GM12864 (cell line): ENCODE measurements around the gene PIF1.

Experiments
- DNase-seq: peaks from one replicate; pipeline ENCODE4 v3.0.0-alpha.2; 2011; ENCODE audit warnings: low read depth
- H3K4me3 ChIP-seq: 2 replicates; pipeline ENCODE4 v1.5.1; 2011; ENCODE audit warnings: mild to moderate bottlenecking, low read depth, low read length, control low read depth
- TF ChIP-seq, protein P1 (sequence below): IDR thresholded peaks from 2 replicates; pipeline ENCODE4 v1.5.1; 2011; ENCODE audit warnings: low read depth, mild to moderate bottlenecking, moderate library complexity, low read length, control low read depth, inconsistent platforms; ENCODE audit errors: missing control alignments

The PIF1 gene

DNA sequence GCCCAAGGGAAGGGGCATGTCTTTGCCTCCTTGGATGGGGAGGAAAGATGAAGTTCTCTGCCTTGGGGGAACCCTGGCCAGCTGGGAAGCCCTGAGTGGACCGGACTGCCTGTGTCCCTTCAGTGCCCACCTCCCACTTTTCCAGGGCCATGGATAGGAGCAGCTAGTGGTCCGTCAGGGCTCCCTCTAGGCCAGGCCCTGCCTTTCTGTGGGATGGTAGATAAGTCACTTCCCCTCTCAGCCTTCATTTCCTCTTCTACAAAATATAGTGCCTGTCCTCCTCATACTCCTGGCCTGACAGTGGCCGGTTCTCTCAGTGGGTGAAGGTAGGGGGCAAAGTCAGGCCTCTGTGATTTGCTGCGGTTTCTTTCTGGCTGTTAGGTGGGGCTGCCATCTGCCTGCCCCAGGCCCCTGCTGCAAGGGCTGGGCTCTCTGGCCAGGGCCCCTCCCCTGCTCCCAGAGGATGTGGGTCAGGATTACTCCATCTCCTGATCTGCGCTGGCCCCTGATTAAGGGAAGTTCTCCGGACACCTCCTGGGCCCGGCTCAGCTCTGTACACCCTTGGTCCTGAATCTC, 17.6 kb upstream of the PIF1 start:
- H3K4me3 ChIP-seq: peak overlapping the region; percentile 79
- no peak for DNase-seq
- TF ChIP-seq, protein P1, sequence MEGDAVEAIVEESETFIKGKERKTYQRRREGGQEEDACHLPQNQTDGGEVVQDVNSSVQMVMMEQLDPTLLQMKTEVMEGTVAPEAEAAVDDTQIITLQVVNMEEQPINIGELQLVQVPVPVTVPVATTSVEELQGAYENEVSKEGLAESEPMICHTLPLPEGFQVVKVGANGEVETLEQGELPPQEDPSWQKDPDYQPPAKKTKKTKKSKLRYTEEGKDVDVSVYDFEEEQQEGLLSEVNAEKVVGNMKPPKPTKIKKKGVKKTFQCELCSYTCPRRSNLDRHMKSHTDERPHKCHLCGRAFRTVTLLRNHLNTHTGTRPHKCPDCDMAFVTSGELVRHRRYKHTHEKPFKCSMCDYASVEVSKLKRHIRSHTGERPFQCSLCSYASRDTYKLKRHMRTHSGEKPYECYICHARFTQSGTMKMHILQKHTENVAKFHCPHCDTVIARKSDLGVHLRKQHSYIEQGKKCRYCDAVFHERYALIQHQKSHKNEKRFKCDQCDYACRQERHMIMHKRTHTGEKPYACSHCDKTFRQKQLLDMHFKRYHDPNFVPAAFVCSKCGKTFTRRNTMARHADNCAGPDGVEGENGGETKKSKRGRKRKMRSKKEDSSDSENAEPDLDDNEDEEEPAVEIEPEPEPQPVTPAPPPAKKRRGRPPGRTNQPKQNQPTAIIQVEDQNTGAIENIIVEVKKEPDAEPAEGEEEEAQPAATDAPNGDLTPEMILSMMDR: no peak

GRCh38 chr15:64842096-64842939, 16.9 kb upstream of the PIF1 start:
- peak overlapping the region; percentile 79 for H3K4me3 ChIP-seq
- DNase-seq: no peak
- TF ChIP-seq, protein P1: no peak

- peak within 1 kb of the TSS; percentile 79 for H3K4me3 ChIP-seq
- TF ChIP-seq, protein P1: peak; percentile 35
Measured at GRCh38 chr15:64841344-64842095, 16.1 kb upstream of the PIF1 start, which contains the start of gene PLEKHO2. Gene PLEKHO2 (plus strand): TSS chr15:64841915. CDS start chr15:64842017, 102 bp downstream.

DNA sequence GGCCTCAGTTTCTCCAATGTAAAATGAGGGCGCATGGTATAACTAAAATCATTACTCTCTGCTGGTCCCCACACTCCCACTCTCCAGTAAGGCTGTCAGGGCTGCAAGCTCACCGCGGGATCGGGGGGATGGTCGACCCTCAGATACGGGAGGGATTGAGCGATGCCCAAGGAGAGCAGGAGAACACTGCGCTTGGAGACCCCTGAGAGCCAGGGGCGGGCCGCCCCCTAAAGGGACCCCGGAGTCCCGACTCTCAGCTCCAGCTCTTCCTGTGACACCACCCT, 15.6 kb upstream of the PIF1 start:
- no peak for DNase-seq
- H3K4me3 ChIP-seq: peak overlapping the region; percentile 62
- TF ChIP-seq, protein P1: no peak

More at GRCh38 chr15:64841344-64842095, 16.1 kb upstream of the PIF1 start, which contains the start of gene PLEKHO2:
- peak; percentile 69 for DNase-seq

DNA sequence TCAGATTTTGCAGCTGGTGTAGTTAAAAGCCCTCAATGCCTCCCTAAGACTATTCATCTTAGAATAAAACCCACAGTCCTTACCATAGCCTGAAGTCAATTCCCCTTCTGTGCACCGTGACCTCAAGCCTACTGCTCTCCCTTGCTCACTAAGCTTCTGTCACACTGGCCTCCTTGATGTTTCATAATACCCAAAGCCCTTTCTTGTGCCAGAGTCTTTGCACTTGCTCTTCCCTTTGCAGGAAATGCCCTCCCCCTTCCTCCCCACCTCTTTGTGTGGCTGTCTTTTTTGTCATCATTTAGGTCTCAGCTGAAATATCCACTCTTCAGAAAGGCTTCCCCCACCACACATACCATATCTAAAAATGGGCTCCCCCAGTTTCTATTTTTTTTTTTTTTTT, 12.1 kb upstream of the PIF1 start:
- no peak for DNase-seq

DNA sequence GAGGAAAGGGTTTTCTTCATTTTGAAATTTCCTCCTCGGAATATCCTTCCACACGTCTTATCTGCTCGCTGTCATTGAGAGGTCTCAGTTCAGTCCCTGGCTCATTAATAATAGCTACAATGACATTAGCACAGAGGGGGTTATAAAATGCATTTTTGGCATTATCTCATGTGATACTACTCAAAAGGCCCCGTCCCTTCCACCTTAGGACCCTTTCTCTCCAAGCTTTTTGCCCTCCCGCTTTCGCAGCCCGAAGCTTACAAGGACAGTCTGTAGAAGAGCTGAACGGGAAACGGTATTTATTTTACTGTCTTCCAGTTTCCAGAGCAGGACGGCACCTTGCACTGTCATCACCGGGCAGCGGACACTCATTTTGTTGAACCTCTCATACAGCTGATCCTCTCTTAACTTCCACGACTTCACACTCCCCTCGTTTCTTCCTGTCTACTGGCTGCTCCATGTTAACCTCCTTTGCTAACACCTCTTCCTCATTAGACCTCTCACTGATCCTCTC, 10.6 kb upstream of the PIF1 start:
- TF ChIP-seq, protein P1: no peak
- no peak for DNase-seq

More for the DNA sequence above, 12.1 kb upstream of the PIF1 start:
- TF ChIP-seq, protein P1: no peak
- H3K4me3 ChIP-seq: no peak overlapping the region

More for the DNA sequence above, 10.6 kb upstream of the PIF1 start:
- no peak overlapping the region for H3K4me3 ChIP-seq
